A549 (cell line): Measurements from ENCODE around the gene ZFP62.

Experiments
- CBX2 ChIP-seq: fragments of 200-600 bp; sonication (generic); IDR thresholded peaks from 2 replicates; pipeline ENCODE4 v1.6.1; 2016; ENCODE audit warnings: low read depth, mild to moderate bottlenecking, borderline replicate concordance
- KDM5A ChIP-seq: fragments of 200-600 bp; sonication (generic); IDR thresholded peaks from 2 replicates; pipeline ENCODE4 v1.6.1; 2016; ENCODE audit warnings: antibody characterized with exemption, mild to moderate bottlenecking
- POLR2A ChIP-seq: IDR thresholded peaks from 2 replicates; pipeline ENCODE4 v1.6.1; 2012; ENCODE audit warnings: mild to moderate bottlenecking, low read length
- RNF2 ChIP-seq: fragments of 200-600 bp; sonication (generic); IDR thresholded peaks from 2 replicates; pipeline ENCODE4 v1.6.1; 2016; ENCODE audit warnings: low read depth, mild to moderate bottlenecking, antibody characterized with exemption, moderate library complexity, borderline replicate concordance
- TF ChIP-seq, protein P1 (sequence below): fragments of 150-350 bp; IDR thresholded peaks from 2 replicates; pipeline ENCODE4 v1.6.1; 2014; ENCODE audit warnings: low read depth, mild to moderate bottlenecking, low read length
- TF ChIP-seq, protein P2 (sequence below): fragments of >200 bp; sonication (Bioruptor Twin); formaldehyde crosslinking; IDR thresholded peaks from 3 replicates; pipeline ENCODE4 v1.5.1; 2016

DNA sequence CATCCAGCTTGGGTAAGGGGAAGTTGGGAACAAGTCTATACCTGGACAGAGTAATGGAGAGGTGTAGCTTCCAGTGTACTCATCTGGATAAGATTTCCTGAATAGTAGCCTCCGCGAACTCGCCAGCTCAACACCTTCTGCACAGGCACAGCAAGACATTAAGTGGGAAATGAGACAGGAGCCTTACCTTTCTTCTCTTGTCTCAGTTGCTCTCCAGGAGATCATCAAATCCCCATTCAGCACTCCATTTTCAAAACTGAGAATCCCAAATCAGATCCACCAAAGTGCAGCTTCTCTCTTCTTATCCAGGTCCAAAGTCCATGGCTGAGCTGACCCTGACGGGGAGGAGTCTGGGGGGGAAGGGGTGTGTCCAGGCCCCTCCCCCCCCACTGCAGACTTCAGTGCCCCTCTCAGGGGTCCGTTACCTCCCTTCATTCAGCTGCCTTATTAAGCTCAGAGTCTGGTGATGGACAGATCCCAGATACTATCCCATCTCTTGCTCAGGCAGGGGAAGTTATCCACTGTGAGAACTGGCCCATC lies 52.5 kb downstream of the ZFP62 start:
- TF ChIP-seq, protein P1, sequence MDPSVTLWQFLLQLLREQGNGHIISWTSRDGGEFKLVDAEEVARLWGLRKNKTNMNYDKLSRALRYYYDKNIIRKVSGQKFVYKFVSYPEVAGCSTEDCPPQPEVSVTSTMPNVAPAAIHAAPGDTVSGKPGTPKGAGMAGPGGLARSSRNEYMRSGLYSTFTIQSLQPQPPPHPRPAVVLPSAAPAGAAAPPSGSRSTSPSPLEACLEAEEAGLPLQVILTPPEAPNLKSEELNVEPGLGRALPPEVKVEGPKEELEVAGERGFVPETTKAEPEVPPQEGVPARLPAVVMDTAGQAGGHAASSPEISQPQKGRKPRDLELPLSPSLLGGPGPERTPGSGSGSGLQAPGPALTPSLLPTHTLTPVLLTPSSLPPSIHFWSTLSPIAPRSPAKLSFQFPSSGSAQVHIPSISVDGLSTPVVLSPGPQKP, result no peak
- TF ChIP-seq, protein P2, sequence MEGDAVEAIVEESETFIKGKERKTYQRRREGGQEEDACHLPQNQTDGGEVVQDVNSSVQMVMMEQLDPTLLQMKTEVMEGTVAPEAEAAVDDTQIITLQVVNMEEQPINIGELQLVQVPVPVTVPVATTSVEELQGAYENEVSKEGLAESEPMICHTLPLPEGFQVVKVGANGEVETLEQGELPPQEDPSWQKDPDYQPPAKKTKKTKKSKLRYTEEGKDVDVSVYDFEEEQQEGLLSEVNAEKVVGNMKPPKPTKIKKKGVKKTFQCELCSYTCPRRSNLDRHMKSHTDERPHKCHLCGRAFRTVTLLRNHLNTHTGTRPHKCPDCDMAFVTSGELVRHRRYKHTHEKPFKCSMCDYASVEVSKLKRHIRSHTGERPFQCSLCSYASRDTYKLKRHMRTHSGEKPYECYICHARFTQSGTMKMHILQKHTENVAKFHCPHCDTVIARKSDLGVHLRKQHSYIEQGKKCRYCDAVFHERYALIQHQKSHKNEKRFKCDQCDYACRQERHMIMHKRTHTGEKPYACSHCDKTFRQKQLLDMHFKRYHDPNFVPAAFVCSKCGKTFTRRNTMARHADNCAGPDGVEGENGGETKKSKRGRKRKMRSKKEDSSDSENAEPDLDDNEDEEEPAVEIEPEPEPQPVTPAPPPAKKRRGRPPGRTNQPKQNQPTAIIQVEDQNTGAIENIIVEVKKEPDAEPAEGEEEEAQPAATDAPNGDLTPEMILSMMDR, result no peak
- TF ChIP-seq RNF2 (no peak), KDM5A (no peak), CBX2 (no peak), POLR2A (no peak)
